KMS-11 (cell line): ENCODE results near the gene PPP2R5A.

Experiments used
- H2AFZ ChIP-seq: fragments of 200-600 bp; sonication (generic); 2 replicates; pipeline ENCODE4 v1.6.1; 2016; ENCODE audit warnings: antibody characterized with exemption, mixed run types, low read depth
- H3K27ac ChIP-seq: fragments of 200-600 bp; sonication (generic); 2 replicates; pipeline ENCODE4 v1.6.1; 2016; ENCODE audit warnings: mild to moderate bottlenecking, mixed run types
- H3K27me3 ChIP-seq: fragments of 200-600 bp; sonication (generic); 2 replicates; pipeline ENCODE4 v1.6.1; 2017; ENCODE audit warnings: mild to moderate bottlenecking, low read depth, mixed run types, moderate library complexity; ENCODE audit not compliant: insufficient read depth
- H3K36me3 ChIP-seq: fragments of 200-600 bp; sonication (generic); 2 replicates; pipeline ENCODE4 v1.6.1; 2017; ENCODE audit warnings: mild to moderate bottlenecking, mixed run types; ENCODE audit not compliant: insufficient read depth
- H3K4me1 ChIP-seq: fragments of 200-600 bp; sonication (generic); 2 replicates; pipeline ENCODE4 v1.6.1; 2016; ENCODE audit warnings: mild to moderate bottlenecking, low read depth, mixed run types; ENCODE audit not compliant: poor library complexity, severe bottlenecking
- H3K4me2 ChIP-seq: fragments of 200-600 bp; sonication (generic); 2 replicates; pipeline ENCODE4 v1.7.0; 2016; ENCODE audit warnings: mild to moderate bottlenecking, mixed run types
- H3K4me3 ChIP-seq: fragments of 200-600 bp; sonication (generic); IDR thresholded peaks from 2 replicates; pipeline ENCODE4 v1.6.1; 2017; ENCODE audit warnings: low read depth, low read length, mixed read lengths; ENCODE audit not compliant: insufficient read depth
- H3K79me2 ChIP-seq: fragments of 200-600 bp; sonication (generic); 2 replicates; pipeline ENCODE4 v1.6.1; 2016; ENCODE audit warnings: low read depth, mixed run types; ENCODE audit not compliant: insufficient read depth
- H3K9ac ChIP-seq: fragments of 200-600 bp; sonication (generic); 2 replicates; pipeline ENCODE4 v1.6.1; 2016; ENCODE audit warnings: mild to moderate bottlenecking, mixed run types
- H4K20me1 ChIP-seq: fragments of 200-600 bp; sonication (generic); 2 replicates; pipeline ENCODE4 v1.6.1; 2016; ENCODE audit warnings: mild to moderate bottlenecking, mixed run types; ENCODE audit not compliant: insufficient read depth
- TF ChIP-seq, protein P1 (sequence below): fragments of 200-600 bp; sonication (generic); conservative IDR thresholded peaks from 2 replicates; pipeline ENCODE4 v1.6.1; 2017; ENCODE audit warnings: low read depth, mild to moderate bottlenecking, antibody characterized with exemption, low read length, moderate library complexity, mixed read lengths

The PPP2R5A gene

DNA sequence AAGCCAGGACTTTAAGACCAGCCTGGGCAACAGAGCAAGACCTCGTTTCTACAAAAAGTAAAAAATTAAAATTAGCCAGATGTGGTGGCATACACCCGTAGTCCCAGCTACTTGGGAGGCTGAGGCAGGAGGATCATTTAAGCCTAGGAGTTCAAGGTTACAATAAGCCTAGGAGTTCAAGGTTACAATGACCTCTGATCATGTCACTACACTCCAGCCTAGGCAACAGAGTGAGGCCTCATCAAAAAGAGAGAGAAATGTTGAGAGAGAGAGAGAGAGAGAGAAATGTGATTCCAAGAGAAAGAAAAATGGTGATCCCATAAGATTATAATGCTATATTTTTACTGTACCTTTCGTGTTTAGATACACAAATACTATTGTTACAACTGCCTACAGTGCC, 69.3 kb downstream of the PPP2R5A start:
- TF ChIP-seq, protein P1, sequence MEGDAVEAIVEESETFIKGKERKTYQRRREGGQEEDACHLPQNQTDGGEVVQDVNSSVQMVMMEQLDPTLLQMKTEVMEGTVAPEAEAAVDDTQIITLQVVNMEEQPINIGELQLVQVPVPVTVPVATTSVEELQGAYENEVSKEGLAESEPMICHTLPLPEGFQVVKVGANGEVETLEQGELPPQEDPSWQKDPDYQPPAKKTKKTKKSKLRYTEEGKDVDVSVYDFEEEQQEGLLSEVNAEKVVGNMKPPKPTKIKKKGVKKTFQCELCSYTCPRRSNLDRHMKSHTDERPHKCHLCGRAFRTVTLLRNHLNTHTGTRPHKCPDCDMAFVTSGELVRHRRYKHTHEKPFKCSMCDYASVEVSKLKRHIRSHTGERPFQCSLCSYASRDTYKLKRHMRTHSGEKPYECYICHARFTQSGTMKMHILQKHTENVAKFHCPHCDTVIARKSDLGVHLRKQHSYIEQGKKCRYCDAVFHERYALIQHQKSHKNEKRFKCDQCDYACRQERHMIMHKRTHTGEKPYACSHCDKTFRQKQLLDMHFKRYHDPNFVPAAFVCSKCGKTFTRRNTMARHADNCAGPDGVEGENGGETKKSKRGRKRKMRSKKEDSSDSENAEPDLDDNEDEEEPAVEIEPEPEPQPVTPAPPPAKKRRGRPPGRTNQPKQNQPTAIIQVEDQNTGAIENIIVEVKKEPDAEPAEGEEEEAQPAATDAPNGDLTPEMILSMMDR = no peak

DNA sequence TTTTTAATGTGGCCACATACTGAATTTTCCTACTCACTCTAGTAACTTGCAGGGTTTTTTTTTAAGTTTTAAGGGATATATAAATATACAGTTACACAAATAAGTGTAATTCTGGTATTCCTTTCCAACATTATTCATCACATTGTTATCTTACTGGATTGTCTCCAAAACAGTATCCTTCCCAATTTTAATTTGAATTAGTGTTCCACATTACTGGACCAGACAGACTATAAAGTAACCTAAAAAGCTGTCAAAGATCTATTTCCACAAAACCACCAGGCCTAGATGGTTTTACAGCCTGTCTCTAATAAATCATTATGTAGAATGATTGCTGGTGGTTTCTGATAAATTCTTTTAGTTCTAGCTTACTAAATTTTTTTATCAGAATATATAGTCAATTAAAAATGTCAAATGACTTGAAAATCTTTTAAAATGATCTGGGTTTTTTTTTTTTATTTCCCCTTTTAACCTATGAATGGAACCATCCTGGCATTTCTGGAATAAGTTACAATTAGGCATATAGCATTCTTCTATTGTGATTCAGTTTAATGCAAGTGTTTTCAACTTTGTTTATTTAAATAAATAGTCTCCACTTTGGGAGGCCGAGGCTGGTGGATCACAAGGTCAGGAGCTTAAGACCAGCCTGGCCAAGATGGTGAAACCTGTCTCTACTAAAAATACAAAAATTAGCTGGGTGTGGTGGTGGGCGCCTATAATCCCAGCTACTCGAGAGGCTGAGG, 70.2 kb downstream of the PPP2R5A start:
- Histone ChIP-seq H3K36me3 (no peaks in the 10 kb centered on the region), H3K4me3 (no peak overlapping the region), H3K27me3 (no peaks in the 10 kb centered on the region), H3K27ac (no peak overlapping the region), H3K4me1 (no peaks in the 10 kb centered on the region), H3K79me2 (no peaks in the 10 kb centered on the region), H3K4me2 (no peak overlapping the region), H4K20me1 (no peaks in the 10 kb centered on the region), H3K9ac (no peak overlapping the region), H2AFZ (no peak overlapping the region)
- TF ChIP-seq, protein P1 = no peak

More for the DNA sequence above, 69.3 kb downstream of the PPP2R5A start:
- no peak overlapping the region for H3K4me3 ChIP-seq
- H3K27ac ChIP-seq = no peak overlapping the region
- H3K9ac ChIP-seq = no peak overlapping the region
- H3K36me3 ChIP-seq = no peaks in the 10 kb centered on the region
- no peaks in the 10 kb centered on the region for H3K4me1 ChIP-seq
- H4K20me1 ChIP-seq = no peaks in the 10 kb centered on the region
- H2AFZ ChIP-seq = no peak overlapping the region
- no peaks in the 10 kb centered on the region for H3K79me2 ChIP-seq
- no peaks in the 10 kb centered on the region for H3K27me3 ChIP-seq
- H3K4me2 ChIP-seq = no peak overlapping the region

DNA sequence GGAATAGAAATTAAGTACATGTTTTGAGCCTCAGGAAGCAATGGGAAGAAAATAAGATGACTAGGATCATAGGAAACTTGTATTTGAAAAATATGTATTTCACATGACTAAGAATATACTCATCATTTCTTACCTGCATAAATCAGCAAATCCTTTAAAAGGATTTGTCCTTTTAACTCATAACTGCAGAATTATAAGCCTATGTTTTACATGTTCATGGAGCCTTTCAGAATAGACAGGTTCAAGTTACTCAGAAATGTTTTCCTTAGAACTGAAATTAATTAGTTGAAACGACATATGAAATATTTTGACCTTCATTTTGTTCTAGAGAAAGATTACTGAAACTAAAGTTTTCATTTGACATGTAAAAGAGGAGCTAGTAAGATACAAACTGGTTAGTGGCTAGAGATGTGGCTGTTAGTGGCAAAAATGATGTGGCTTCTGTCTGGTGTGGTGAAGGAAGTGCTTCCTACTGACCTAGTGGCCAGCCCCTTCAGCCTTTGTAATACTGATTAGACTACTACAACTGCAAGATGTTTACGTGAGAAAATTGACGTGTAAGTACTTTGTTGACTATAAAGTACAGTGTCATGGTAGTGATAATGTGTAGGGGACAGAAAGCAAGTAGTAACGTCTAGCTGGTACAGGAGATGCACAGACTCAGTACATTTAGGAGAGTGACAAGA, 74.7 kb downstream of the PPP2R5A start:
- Histone ChIP-seq H2AFZ (no peak overlapping the region), H3K4me2 (no peak overlapping the region), H3K79me2 (no peaks in the 10 kb centered on the region), H3K36me3 (no peaks in the 10 kb centered on the region), H3K4me1 (no peaks in the 10 kb centered on the region), H4K20me1 (no peaks in the 10 kb centered on the region), H3K9ac (no peak overlapping the region), H3K4me3 (no peak overlapping the region), H3K27ac (no peak overlapping the region), H3K27me3 (no peaks in the 10 kb centered on the region)
- TF ChIP-seq, protein P1 = no peak

DNA sequence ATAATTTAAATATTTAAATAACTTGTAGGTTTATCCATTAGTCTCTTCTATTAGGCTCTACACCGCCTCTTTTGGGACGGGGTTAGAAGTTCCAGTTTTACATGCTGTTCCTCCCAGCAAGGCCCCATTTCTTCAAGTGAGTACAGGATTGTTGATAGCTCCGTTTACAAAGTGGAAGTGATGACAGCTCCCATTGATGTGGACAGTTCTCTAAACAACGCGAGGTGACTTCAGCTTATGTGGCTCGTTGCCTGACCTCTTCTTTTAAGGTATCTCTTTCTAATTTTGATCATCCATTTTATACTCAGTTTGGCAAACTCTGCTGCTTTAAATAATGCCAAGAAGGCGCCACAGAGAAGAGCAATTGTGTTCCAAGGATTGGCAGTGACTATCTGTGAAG, 79.8 kb downstream of the PPP2R5A start:
- H3K79me2 ChIP-seq = no peaks in the 10 kb centered on the region
- H4K20me1 ChIP-seq = no peaks in the 10 kb centered on the region
- no peak overlapping the region for H3K9ac ChIP-seq
- no peaks in the 10 kb centered on the region for H3K36me3 ChIP-seq
- no peak overlapping the region for H3K27ac ChIP-seq
- no peak overlapping the region for H2AFZ ChIP-seq
- TF ChIP-seq, protein P1 = no peak
- H3K4me1 ChIP-seq = no peaks in the 10 kb centered on the region
- H3K4me3 ChIP-seq = no peak overlapping the region
- H3K4me2 ChIP-seq = no peak overlapping the region
- H3K27me3 ChIP-seq = no peaks in the 10 kb centered on the region
